ENCODE data around the gene CCDC183. TPM values are rescaled to one million over a fixed set of nuclear protein-coding genes. Genes with fewer than 3 reads are reported as not detected.
A peak's percentile ranks its signal among the peaks of the same experiment; 100 is the strongest.

CCDC183 gene
- total and polyA plus RNA-seq, 10 of the 15 experiments (the other 5 are each of a cell fraction or from before 2014, with no cell fraction given) = 0.04 to 1.2 (median 0.55) TPM; not detected in 5

- TF ChIP-seq POLR2AphosphoS2 (IDR thresholded peaks at IDR 0.05; ENCODE audit: low read depth, low read length) (peak; percentile 66; the same call in 1 of the 2 replicates), MYC (IDR thresholded peaks at IDR 0.05; ENCODE audit: insufficient read depth, insufficient read length, insufficient replicate concordance, low read length, severe bottlenecking) (no peak), BRCA1 (IDR thresholded peaks at IDR 0.05; ENCODE audit: low read depth, low read length) (no peak), MXI1 (IDR thresholded peaks at IDR 0.05; ENCODE audit: low read depth, low read length) (peak; percentile 9; the same call in 1 of the 2 replicates), MAX (IDR thresholded peaks at IDR 0.05; ENCODE audit: low read depth, low read length) (no peak), CREB1 (IDR thresholded peaks at IDR 0.05; ENCODE audit: low read depth) (no peak; the same call in 1 of the 2 replicates), CHD4 (IDR thresholded peaks at IDR 0.05) (no peak), CBX5 (IDR thresholded peaks at IDR 0.05; ENCODE audit: low read depth) (no peak), YY1 (IDR thresholded peaks at IDR 0.05; ENCODE audit: low read depth, low read length) (no peak), SPI1 (IDR thresholded peaks at IDR 0.05; ENCODE audit: borderline replicate concordance, insufficient read depth, low read depth, low read length) (no peak), SREBF1 (IDR thresholded peaks at IDR 0.05; ENCODE audit: low read length) (no peak), SREBF2 (IDR thresholded peaks at IDR 0.05; ENCODE audit: low read length) (no peak), WRNIP1 (IDR thresholded peaks at IDR 0.05; ENCODE audit: borderline replicate concordance, low read depth, low read length) (no peak), ZZZ3 (IDR thresholded peaks at IDR 0.05; ENCODE audit: control insufficient read depth, insufficient read length, low read depth) (no peak), SRF (IDR thresholded peaks at IDR 0.05; ENCODE audit: low read depth in 2 of 2, low read length in 2 of 2) (no peak), HDGF (IDR thresholded peaks at IDR 0.05) (peak; percentile 96), PAX5 (IDR thresholded peaks at IDR 0.05; ENCODE audit: borderline replicate concordance, low read depth, low read length) (no peak), RELB (IDR thresholded peaks at IDR 0.05; ENCODE audit: low read depth) (no peak), FOXK2 (IDR thresholded peaks at IDR 0.05) (no peak), POU2F2 (IDR thresholded peaks at IDR 0.05; ENCODE audit: borderline replicate concordance, low read depth, low read length) (0 out of 3 replicates have a peak, but pooled peaks have one; percentile 14), BCLAF1 (IDR thresholded peaks at IDR 0.05) (no peak), HSF1 (IDR thresholded peaks at IDR 0.05; ENCODE audit: low read depth, low read length) (no peak), IKZF2 (IDR thresholded peaks at IDR 0.05) (no peak), RBBP5 (conservative IDR thresholded peaks at IDR 0.05) (no peak), CHD1 (IDR thresholded peaks at IDR 0.05; ENCODE audit: low read depth, low read length) (no peak), STAT3 (IDR thresholded peaks at IDR 0.05; ENCODE audit: low read depth, low read length) (no peak)
Measured at GRCh38 chr9:136790640-136791515, 5.3 kb upstream of the CCDC183 start, which contains the start of gene TMEM141 (continued).
